ENCODE data around the gene SPRYD4. TPM values are rescaled to one million over a fixed set of nuclear protein-coding genes. Genes with fewer than 3 reads are reported as not detected.

Gene SPRYD4
- total RNA-seq, 3 donors from 2014 or later: 2.9 to 4.8 (median 3.6) TPM

DNA sequence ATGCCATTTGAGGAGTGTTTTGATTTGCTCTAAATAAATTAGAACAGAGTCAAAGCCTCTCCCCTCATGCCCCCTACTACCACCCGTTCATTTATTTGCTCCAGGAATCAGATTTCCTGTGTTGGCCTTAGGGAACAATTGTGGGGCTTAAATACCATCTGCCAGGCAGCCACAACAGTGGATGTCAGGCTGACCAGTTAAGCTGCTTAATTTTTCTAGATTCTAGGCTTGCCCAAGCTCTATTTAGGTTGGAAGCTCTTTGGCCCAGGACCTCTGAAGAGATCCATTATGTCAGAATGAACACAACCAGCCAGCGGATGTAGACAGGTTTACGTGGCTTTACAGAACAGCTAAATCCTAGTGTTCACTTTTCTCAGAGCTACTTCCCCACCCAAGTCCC, 18.1 kb upstream of the SPRYD4 start:
- no peaks in the 10 kb centered on the region for H3K9me3 ChIP-seq
- DNase-seq (ENCODE audit: low spot score in 2 of 2): no peak
- H3K4me1 ChIP-seq: no peaks in the 10 kb centered on the region
- H3K4me3 ChIP-seq: no peak overlapping the region
- no peak for TF ChIP-seq POLR2AphosphoS5 (IDR thresholded peaks at IDR 0.05)
- no peaks in the 10 kb centered on the region for H3K36me3 ChIP-seq
- no peaks in the 10 kb centered on the region for H3K27me3 ChIP-seq
- intact Hi-C loops (cut with DNase I; ENCODE audit: low total_unique reads): no loop called here
- no peak overlapping the region for H3K27ac ChIP-seq

DNA sequence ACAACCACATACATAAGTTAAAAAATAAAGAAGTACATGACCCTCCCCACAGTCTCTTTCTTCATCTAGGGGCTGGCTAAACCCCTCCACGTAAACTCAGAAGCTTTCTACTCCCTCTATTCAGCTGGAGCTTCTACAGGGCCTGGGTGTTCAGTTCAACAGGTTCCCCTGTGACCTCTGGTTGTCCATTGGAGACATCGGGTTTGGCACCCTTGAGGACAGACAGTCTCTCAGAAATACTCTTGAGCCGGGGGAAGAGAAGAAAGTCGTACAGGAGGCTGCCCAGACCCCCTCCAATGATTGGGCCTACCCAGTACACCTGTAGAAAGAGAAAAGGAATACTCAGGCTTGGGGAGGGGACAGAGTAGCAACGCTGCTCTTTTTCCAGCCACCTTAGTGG, 17.2 kb upstream of the SPRYD4 start:
- intact Hi-C loops (cut with DNase I; ENCODE audit: low total_unique reads): no loop called here
- H3K27ac ChIP-seq: no peak overlapping the region
- no peaks in the 10 kb centered on the region for H3K9me3 ChIP-seq
- no peaks in the 10 kb centered on the region for H3K4me1 ChIP-seq
- no peak overlapping the region for H3K4me3 ChIP-seq
- DNase-seq (ENCODE audit: low spot score in 2 of 2): no peak
- H3K27me3 ChIP-seq: no peaks in the 10 kb centered on the region
- TF ChIP-seq, protein P1, sequence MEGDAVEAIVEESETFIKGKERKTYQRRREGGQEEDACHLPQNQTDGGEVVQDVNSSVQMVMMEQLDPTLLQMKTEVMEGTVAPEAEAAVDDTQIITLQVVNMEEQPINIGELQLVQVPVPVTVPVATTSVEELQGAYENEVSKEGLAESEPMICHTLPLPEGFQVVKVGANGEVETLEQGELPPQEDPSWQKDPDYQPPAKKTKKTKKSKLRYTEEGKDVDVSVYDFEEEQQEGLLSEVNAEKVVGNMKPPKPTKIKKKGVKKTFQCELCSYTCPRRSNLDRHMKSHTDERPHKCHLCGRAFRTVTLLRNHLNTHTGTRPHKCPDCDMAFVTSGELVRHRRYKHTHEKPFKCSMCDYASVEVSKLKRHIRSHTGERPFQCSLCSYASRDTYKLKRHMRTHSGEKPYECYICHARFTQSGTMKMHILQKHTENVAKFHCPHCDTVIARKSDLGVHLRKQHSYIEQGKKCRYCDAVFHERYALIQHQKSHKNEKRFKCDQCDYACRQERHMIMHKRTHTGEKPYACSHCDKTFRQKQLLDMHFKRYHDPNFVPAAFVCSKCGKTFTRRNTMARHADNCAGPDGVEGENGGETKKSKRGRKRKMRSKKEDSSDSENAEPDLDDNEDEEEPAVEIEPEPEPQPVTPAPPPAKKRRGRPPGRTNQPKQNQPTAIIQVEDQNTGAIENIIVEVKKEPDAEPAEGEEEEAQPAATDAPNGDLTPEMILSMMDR (IDR thresholded peaks at IDR 0.05): no peak
- TF ChIP-seq POLR2A (IDR thresholded peaks at IDR 0.05) (no peak), POLR2AphosphoS5 (IDR thresholded peaks at IDR 0.05) (no peak)
- H3K36me3 ChIP-seq: no peaks in the 10 kb centered on the region

DNA sequence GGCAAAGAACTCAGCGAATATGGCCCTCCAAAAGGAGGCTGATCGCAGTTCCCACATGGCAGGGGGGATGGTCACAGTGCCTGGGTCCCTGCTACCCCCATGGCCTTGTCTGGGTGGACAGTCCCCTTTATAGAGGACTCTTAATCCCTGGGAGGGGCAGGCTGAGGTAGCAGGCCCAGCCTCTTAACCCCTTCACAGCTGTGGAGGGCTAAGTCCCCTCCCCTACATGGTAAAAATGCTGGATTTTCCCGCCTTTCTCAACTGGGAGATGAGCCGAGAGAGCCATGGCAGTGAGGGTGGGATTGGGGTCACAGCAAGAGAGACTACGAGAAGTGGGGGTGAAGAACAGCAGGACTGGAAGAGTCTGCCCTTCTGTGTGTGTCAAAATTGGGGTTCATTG, 13.8 kb upstream of the SPRYD4 start, which contains the start of gene MIP:
Gene MIP (minus strand): TSS at position 101 of the 400 bp plus-strand sequence. CDS start 44 bp downstream, at position 57.
- TF ChIP-seq POLR2AphosphoS5 (IDR thresholded peaks at IDR 0.05) (no peak), POLR2A (IDR thresholded peaks at IDR 0.05) (no peak)
- TF ChIP-seq, protein P1 (IDR thresholded peaks at IDR 0.05): no peak
- Histone ChIP-seq H3K4me3 (no peak within 1 kb of the TSS), H3K27ac (no peak within 1 kb of the TSS), H3K9me3 (no peaks in the 10 kb centered on the region), H3K4me1 (no peaks in the 10 kb centered on the region), H3K27me3 (no peaks in the 10 kb centered on the region), H3K36me3 (no peaks in the 10 kb centered on the region)
- no peak for DNase-seq (ENCODE audit: low spot score in 2 of 2)
- intact Hi-C loops (cut with DNase I; ENCODE audit: low total_unique reads): no loop called here

GRCh38 chr12:56457817-56458216, 10.6 kb upstream of the SPRYD4 start:
- no peak overlapping the region for H3K27ac ChIP-seq
- H3K4me1 ChIP-seq: no peaks in the 10 kb centered on the region
- intact Hi-C loops (cut with DNase I; ENCODE audit: low total_unique reads): no loop called here
- no peaks in the 10 kb centered on the region for H3K9me3 ChIP-seq
- TF ChIP-seq, protein P1 (IDR thresholded peaks at IDR 0.05): no peak
- no peak for TF ChIP-seq POLR2A (IDR thresholded peaks at IDR 0.05)
- no peak for TF ChIP-seq POLR2AphosphoS5 (IDR thresholded peaks at IDR 0.05)
- H3K27me3 ChIP-seq: no peaks in the 10 kb centered on the region
- H3K4me3 ChIP-seq: no peak overlapping the region
- no peak for DNase-seq (ENCODE audit: low spot score in 2 of 2)
- no peaks in the 10 kb centered on the region for H3K36me3 ChIP-seq

DNA sequence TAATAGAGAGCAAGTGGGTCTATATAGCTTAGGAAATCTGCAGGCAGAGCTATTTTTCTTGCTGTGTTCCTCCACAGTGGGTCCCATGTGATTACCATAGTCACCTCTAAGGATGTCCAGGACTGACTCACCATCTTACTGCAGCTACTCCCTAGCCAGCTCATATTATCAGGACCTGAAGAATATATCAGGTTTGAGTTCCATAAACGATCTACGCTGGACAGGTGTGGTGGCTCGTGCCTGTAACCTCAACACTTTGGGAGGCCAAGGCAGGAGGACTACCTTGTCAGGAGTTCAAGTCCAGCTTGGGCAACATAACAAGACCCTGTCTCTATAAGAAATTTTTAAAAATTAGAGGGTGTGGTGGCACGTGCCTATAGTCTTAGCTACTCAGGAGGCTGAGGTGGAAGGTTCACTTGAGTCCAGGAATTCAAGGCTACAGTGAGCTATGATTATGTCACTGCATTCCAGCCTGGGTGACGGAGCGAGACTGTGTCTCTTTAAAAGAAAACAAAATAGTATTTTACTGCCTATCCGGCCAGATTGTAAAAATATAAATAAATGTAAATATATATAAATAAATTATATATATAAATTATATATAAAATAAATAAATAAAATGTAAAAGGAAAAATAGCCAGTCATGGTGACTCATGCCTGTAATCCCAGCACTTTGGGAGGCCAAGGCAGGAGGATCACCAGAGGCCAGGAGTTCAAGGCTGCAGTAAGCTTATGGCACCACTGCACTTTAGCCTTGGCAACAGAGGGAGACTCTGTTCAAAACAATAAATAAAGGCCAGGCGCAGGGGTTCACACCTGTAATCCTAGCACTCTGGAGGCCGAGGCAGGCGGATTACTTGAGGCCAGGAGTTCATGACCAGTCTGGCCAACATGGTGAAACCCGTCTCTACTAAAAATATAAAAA, 6.9 kb upstream of the SPRYD4 start:
- TF ChIP-seq POLR2A (IDR thresholded peaks at IDR 0.05) (no peak), POLR2AphosphoS5 (IDR thresholded peaks at IDR 0.05) (no peak)
- TF ChIP-seq, protein P1 (IDR thresholded peaks at IDR 0.05): no peak
- no peak overlapping the region for H3K27ac ChIP-seq
- no peak for DNase-seq (ENCODE audit: low spot score in 2 of 2)
- intact Hi-C loops (cut with DNase I; ENCODE audit: low total_unique reads): no loop called here
- no peaks in the 10 kb centered on the region for H3K27me3 ChIP-seq
- no peak overlapping the region for H3K4me3 ChIP-seq
- no peaks in the 10 kb centered on the region for H3K4me1 ChIP-seq
- H3K9me3 ChIP-seq: no peaks in the 10 kb centered on the region
- H3K36me3 ChIP-seq: no peaks in the 10 kb centered on the region
